SK-N-SH (cell line): ENCODE measurements around the gene ZNF79. TPM values are rescaled to one million over a fixed set of nuclear protein-coding genes. Genes with fewer than 3 reads are reported as not detected.

Experiments
- CTCF ChIA-PET: fragments of 300-600, 350-600 bp; formaldehyde crosslinking; extraction: SDS; loops from one replicate; lab custom pipeline; 2021; lab: Yijun Ruan, JAX
- POLR2A ChIA-PET: fragments of 350-600 bp; sonication (Branson Sonifier 250); formaldehyde crosslinking; extraction: SDS; loops from one replicate; lab custom pipeline; 2020; ENCODE audit warnings: antibody characterized with exemption, inconsistent platforms; lab: Yijun Ruan, JAX
- DNase-seq: peaks from one replicate; pipeline ENCODE4 v3.0.0; 2012
- H2AFZ ChIP-seq: fragments of 200-600 bp; sonication (generic); 2 replicates; pipeline ENCODE4 v1.8.1; 2016; ENCODE audit warnings: antibody characterized with exemption, mild to moderate bottlenecking, low read depth
- H3F3A ChIP-seq: fragments of 200-600 bp; sonication (generic); replicated peaks from 2 replicates; pipeline ENCODE3; 2016; ENCODE audit warnings: antibody characterized with exemption, mild to moderate bottlenecking; ENCODE audit not compliant: insufficient read depth
- H3K27ac ChIP-seq, 2 experiments: fragments of 200-500 bp in 1 of 2; fragments of 200-600 bp in 1 of 2; sonication (Bioruptor generic) in 1 of 2; sonication (generic), shearing (Covaris generic) in 1 of 2; 2 replicates each; pipeline versions ENCODE4 v1.5.1 to v1.6.1; 2014 to 2016; ENCODE audit warnings: low read depth in 2 of 2, inconsistent platforms in 1 of 2, low read length in 1 of 2, mild to moderate bottlenecking in 1 of 2, mixed read lengths in 1 of 2
- H3K27me3 ChIP-seq: fragments of 200-600 bp; sonication (generic), shearing (Covaris generic); 2 replicates; pipeline ENCODE4 v1.6.1; 2016; ENCODE audit warnings: mixed run types; ENCODE audit not compliant: insufficient read depth
- H3K36me3 ChIP-seq, 2 experiments: fragments of 200-500 bp in 1 of 2; fragments of 200-600 bp in 1 of 2; sonication (Bioruptor generic) in 1 of 2; sonication (generic) in 1 of 2; replicated peaks in 1 of 2; 2 replicates each; pipeline versions ENCODE3 to v1.5.1; 2014 to 2016; ENCODE audit warnings: low read length in 1 of 2, mild to moderate bottlenecking in 1 of 2; ENCODE audit not compliant: insufficient read depth in 2 of 2, control insufficient read depth in 1 of 2
- H3K4me1 ChIP-seq, 2 experiments: fragments of 200-500 bp in 1 of 2; fragments of 200-600 bp in 1 of 2; sonication (Bioruptor generic) in 1 of 2; sonication (generic), shearing (Covaris generic) in 1 of 2; 2 replicates each; pipeline versions ENCODE4 v1.5.1 to v1.6.1; 2014 to 2016; ENCODE audit warnings: low read depth in 1 of 2, low read length in 1 of 2, mixed run types in 1 of 2; ENCODE audit not compliant: insufficient read depth in 2 of 2, control insufficient read depth in 1 of 2
- H3K4me2 ChIP-seq: fragments of 200-600 bp; sonication (generic), shearing (Covaris generic); 2 replicates; pipeline ENCODE4 v1.6.1; 2017; ENCODE audit warnings: mixed run types
- H3K4me3 ChIP-seq, 2 experiments: fragments of 200-500 bp in 1 of 2; fragments of 200-600 bp in 1 of 2; sonication (Bioruptor generic) in 1 of 2; sonication (generic), shearing (Covaris generic) in 1 of 2; 2 replicates each; pipeline versions ENCODE4 v1.5.1 to v1.8.1; 2014 to 2016; ENCODE audit warnings: low read depth in 2 of 2, inconsistent platforms in 1 of 2, low read length in 1 of 2, mild to moderate bottlenecking in 1 of 2, mixed read lengths in 1 of 2, moderate library complexity in 1 of 2
- H3K79me2 ChIP-seq: fragments of 200-600 bp; sonication (generic); 2 replicates; pipeline ENCODE4 v1.8.1; 2017; ENCODE audit warnings: mild to moderate bottlenecking; ENCODE audit not compliant: insufficient read depth
- H3K9ac ChIP-seq: fragments of 200-600 bp; sonication (generic); 2 replicates; pipeline ENCODE4 v1.6.1; 2017; ENCODE audit warnings: mixed run types
- H3K9me2 ChIP-seq: fragments of 200-600 bp; sonication (generic); 2 replicates; pipeline ENCODE4 v1.6.1; 2017; ENCODE audit warnings: mixed run types
- H3K9me3 ChIP-seq: fragments of 200-600 bp; sonication (generic); 2 replicates; pipeline ENCODE4 v1.6.1; 2017; ENCODE audit warnings: mixed run types, mild to moderate bottlenecking, moderate library complexity
- H4K20me1 ChIP-seq: fragments of 200-600 bp; sonication (generic); 2 replicates; pipeline ENCODE4 v1.6.1; 2017; ENCODE audit warnings: mild to moderate bottlenecking, mixed run types; ENCODE audit not compliant: insufficient read depth
- CHD2 ChIP-seq: fragments of 150-350 bp; IDR thresholded peaks from 2 replicates; pipeline ENCODE4 v1.6.1; 2018; ENCODE audit warnings: low read length; ENCODE audit not compliant: partially characterized antibody
- ELF1 ChIP-seq: IDR thresholded peaks from 2 replicates; pipeline ENCODE4 v1.4.0; 2012
- FOXJ3 ChIP-seq: sonication (generic); formaldehyde crosslinking; IDR thresholded peaks from 2 replicates; pipeline ENCODE4 v1.5.1; 2020; ENCODE audit warnings: mild to moderate bottlenecking, missing genetic modification reagents
- FOXM1 ChIP-seq: IDR thresholded peaks from 2 replicates; pipeline ENCODE4 v1.4.0; 2012; ENCODE audit warnings: low read depth, mild to moderate bottlenecking
- GABPA ChIP-seq: IDR thresholded peaks from 2 replicates; pipeline ENCODE4 v1.4.0; 2012; ENCODE audit warnings: low read depth, mild to moderate bottlenecking
- GATA2 ChIP-seq: sonication (generic); formaldehyde crosslinking; IDR thresholded peaks from 2 replicates; pipeline ENCODE4 v1.5.0; 2020; ENCODE audit warnings: mild to moderate bottlenecking, missing genetic modification reagents
- MAX ChIP-seq: IDR thresholded peaks from 2 replicates; pipeline ENCODE4 v1.4.0; 2012; ENCODE audit warnings: low read depth
- NRF1 ChIP-seq: IDR thresholded peaks from 2 replicates; pipeline ENCODE4 v1.6.1; 2012; ENCODE audit warnings: low read depth, mild to moderate bottlenecking, low read length
- PBX3 ChIP-seq: IDR thresholded peaks from 2 replicates; pipeline ENCODE4; 2012
- REST ChIP-seq: IDR thresholded peaks from 2 replicates; pipeline ENCODE4 v1.6.1; 2012; ENCODE audit warnings: mild to moderate bottlenecking, low read depth, low read length, moderate library complexity
- RFX5 ChIP-seq: IDR thresholded peaks from 2 replicates; pipeline ENCODE4 v1.6.1; 2012; ENCODE audit warnings: mild to moderate bottlenecking, improper control_type of control experiment, low read length
- RXRA ChIP-seq: IDR thresholded peaks from 2 replicates; pipeline ENCODE4 v1.4.0; 2012; ENCODE audit warnings: low read depth, mild to moderate bottlenecking, borderline replicate concordance
- SIN3A ChIP-seq: IDR thresholded peaks from 2 replicates; pipeline ENCODE4 v1.6.1; 2012; ENCODE audit warnings: low read depth, mild to moderate bottlenecking, low read length, moderate library complexity, borderline replicate concordance
- TCF12 ChIP-seq: IDR thresholded peaks from 2 replicates; pipeline ENCODE4 v1.4.0; 2012
- TEAD4 ChIP-seq: IDR thresholded peaks from 2 replicates; pipeline ENCODE4 v1.4.0; 2012; ENCODE audit warnings: mild to moderate bottlenecking, borderline replicate concordance; ENCODE audit not compliant: insufficient read depth
- YY1 ChIP-seq: IDR thresholded peaks from 2 replicates; pipeline ENCODE4 v1.4.0; 2012; ENCODE audit warnings: low read depth, mild to moderate bottlenecking
- ZBTB33 ChIP-seq: IDR thresholded peaks from 2 replicates; pipeline ENCODE4 v1.4.0; 2012; ENCODE audit warnings: low read depth, borderline replicate concordance
- WGBS: methylation state at CpG from one replicate; pipeline ENCODE4 v1.1.6; 2017; ENCODE audit warnings: low lambda C conversion rate; 5-methylcytosine and 5-hydroxymethylcytosine counted together
- polyA plus RNA-seq, 3 experiments: library from polyadenylated mRNA; depleted of rRNA; stranded (reverse); fragments of >200 nt; gene quantifications; 2 replicates each; pipeline ENCODE4 v1.2.3, GENCODE V29; 2012

ZNF79 gene
- polyA plus RNA-seq, 1 of the 3 experiments (the other 2 are of a cell fraction) = 4.6 TPM

GRCh38 chr9:127428348-127428747 is 4.2 kb downstream of the ZNF79 start:
- Histone ChIP-seq H3K9me2 (no peaks in the 10 kb centered on the region), H3K27me3 (no peaks in the 10 kb centered on the region), H4K20me1 (peaks cover 16% of the 10 kb centered on the region; the same call in 1 of the 2 replicates), H3K9me3 (no peaks in the 10 kb centered on the region), H3K27ac (no peak overlapping the region), H3K4me1 (peaks cover 0 to 6% of the 10 kb centered on the region in 2 experiments; a peak in 2 of 4 replicates), H3K4me3 (no peak overlapping the region), H3K36me3 (peaks cover 20 to 46% of the 10 kb centered on the region in 2 experiments), H3K79me2 (peaks cover 88% of the 10 kb centered on the region), H3F3A (no peaks in the 10 kb centered on the region), H2AFZ (no peak overlapping the region), H3K4me2 (no peak overlapping the region), H3K9ac (no peak overlapping the region)
- POLR2A ChIA-PET = no interaction called here
- no peak for TF ChIP-seq SIN3A
- no peak for TF ChIP-seq ELF1
- no peak for TF ChIP-seq FOXJ3 (CRISPR knock-in tag)
- TF ChIP-seq MAX = no peak
- no peak for TF ChIP-seq FOXM1
- no peak for TF ChIP-seq RXRA
- no peak for TF ChIP-seq CHD2
- TF ChIP-seq RFX5 = no peak
- no peak for TF ChIP-seq GATA2
- TF ChIP-seq TEAD4 = no peak
- TF ChIP-seq PBX3 = no peak
- TF ChIP-seq GABPA = no peak
- TF ChIP-seq ZBTB33 = no peak
- TF ChIP-seq NRF1 = no peak
- TF ChIP-seq TCF12 = no peak
- TF ChIP-seq REST = no peak
- TF ChIP-seq YY1 = no peak
- WGBS = 97% methylated on average over 3 of the region's 3 CpGs
- CTCF ChIA-PET = no interaction called here
- no peak for DNase-seq
